Activated naive CD4-positive, alpha-beta T cell treated with anti-CD3 and anti-CD28 coated beads, Interleukin-2, amount 50 U/mL, for 72 hours (primary cell): Measurements from ENCODE around the gene KCND2. TPM values are rescaled to one million over a fixed set of nuclear protein-coding genes. Genes with fewer than 3 reads are reported as not detected.
"Not testable (repeated sequence)": the region's sequence is repeated elsewhere in the genome, so short reads cannot be mapped to it uniquely, and the experiment has no call there.

ENCODE experiments used
- ATAC-seq, 2 donors: fragments of 150-1000 bp; cut with Tn5 transposase; 2 replicates each; pipeline ENCODE4 v1.10.0; 2021; ENCODE audit warnings: mild to moderate bottlenecking in 2 of 2, moderate library complexity in 2 of 2
- DNase-seq, 2 donors: peaks; one replicate each; pipeline ENCODE4 v3.0.0; 2021 to 2022; ENCODE audit warnings: low spot score in 2 of 2
- H3K27ac Mint-ChIP-seq, 2 donors: one replicate each; pipeline ENCODE4 v1.8.0; 2022; ENCODE audit warnings: mild to moderate bottlenecking in 2 of 2, mixed read lengths in 2 of 2
- H3K36me3 Mint-ChIP-seq, 2 donors: one replicate each; pipeline ENCODE4 v1.8.0; 2022; ENCODE audit warnings: mixed read lengths in 2 of 2
- H3K9me3 Mint-ChIP-seq, 2 donors: one replicate each; pipeline ENCODE4 v1.8.0; 2022; ENCODE audit warnings: mixed read lengths in 2 of 2
- total RNA-seq, 2 donors: library from RNA; stranded (reverse); gene quantifications; one replicate each; pipeline ENCODE4 v1.2.3, GENCODE V29; 2022

KCND2 gene
- total RNA-seq, 2 donors from 2014 or later, result not detected

GRCh38 chr7:120662291-120662690, 389.3 kb downstream of the KCND2 start:
- H3K9me3 Mint-ChIP-seq, result no peaks in the 10 kb centered on the region
- no peak for ATAC-seq
- no peak overlapping the region for H3K27ac Mint-ChIP-seq
- DNase-seq, result no peak
- H3K36me3 Mint-ChIP-seq, result no peaks in the 10 kb centered on the region

- DNase-seq (no peak), ATAC-seq (no peak)
- no peaks in the 10 kb centered on the region for H3K9me3 Mint-ChIP-seq
- no peaks in the 10 kb centered on the region for H3K36me3 Mint-ChIP-seq
- no peak overlapping the region for H3K27ac Mint-ChIP-seq
These were observed 392.1 kb downstream of the KCND2 start for GRCh38 chr7:120665068-120665467.

- no peaks in the 10 kb centered on the region for H3K36me3 Mint-ChIP-seq
- DNase-seq, result no peak
- no peak overlapping the region for H3K27ac Mint-ChIP-seq
- peaks cover 8 to 16% of the 10 kb centered on the region in 2 donors for H3K9me3 Mint-ChIP-seq
- no peak for ATAC-seq
These were observed 402.1 kb downstream of the KCND2 start for GRCh38 chr7:120675076-120675475.

GRCh38 chr7:120677535-120677934, 404.6 kb downstream of the KCND2 start:
- H3K27ac Mint-ChIP-seq, result no peak overlapping the region
- no peak for DNase-seq
- no peak for ATAC-seq
- H3K9me3 Mint-ChIP-seq, result peaks cover 0 to 7% of the 10 kb centered on the region in 2 donors
- no peaks in the 10 kb centered on the region for H3K36me3 Mint-ChIP-seq

GRCh38 chr7:120680985-120681384, 408.0 kb downstream of the KCND2 start:
- no peaks in the 10 kb centered on the region for H3K36me3 Mint-ChIP-seq

GRCh38 chr7:120684463-120684862, 411.5 kb downstream of the KCND2 start:
- DNase-seq, result no peak
- no peak for ATAC-seq
- H3K9me3 Mint-ChIP-seq, result peaks cover 0 to 3% of the 10 kb centered on the region in 2 donors
- no peaks in the 10 kb centered on the region for H3K36me3 Mint-ChIP-seq
- no peak overlapping the region for H3K27ac Mint-ChIP-seq

More at GRCh38 chr7:120680985-120681384, 408.0 kb downstream of the KCND2 start:
- Mint-ChIP-seq H3K27ac (no peak overlapping the region), H3K9me3 (no peaks in the 10 kb centered on the region)
- DNase-seq (no peak), ATAC-seq (no peak)

GRCh38 chr7:120691915-120692314, 418.9 kb downstream of the KCND2 start:
- ATAC-seq (no peak), DNase-seq (no peak)
- Mint-ChIP-seq H3K27ac (no peak overlapping the region), H3K9me3 (peaks cover under 1 to 4% of the 10 kb centered on the region in 2 donors), H3K36me3 (no peaks in the 10 kb centered on the region)

- ATAC-seq (no peak), DNase-seq (no peak)
- Mint-ChIP-seq H3K36me3 (no peaks in the 10 kb centered on the region), H3K27ac (no peak overlapping the region), H3K9me3 (peaks cover 3 to 4% of the 10 kb centered on the region in 2 donors)
These were observed 422.9 kb downstream of the KCND2 start for GRCh38 chr7:120695848-120696247.

GRCh38 chr7:120700796-120701195, 427.8 kb downstream of the KCND2 start:
- no peaks in the 10 kb centered on the region for H3K36me3 Mint-ChIP-seq
- DNase-seq (no peak), ATAC-seq (no peak)
- no peak overlapping the region for H3K27ac Mint-ChIP-seq
- peaks cover 3 to 11% of the 10 kb centered on the region in 2 donors for H3K9me3 Mint-ChIP-seq

- ATAC-seq, H3K27ac Mint-ChIP-seq, DNase-seq, H3K36me3 Mint-ChIP-seq, H3K9me3 Mint-ChIP-seq: not testable (repeated sequence)
These were observed 429.4 kb downstream of the KCND2 start for GRCh38 chr7:120702408-120702807.

- Mint-ChIP-seq H3K27ac (no peak overlapping the region), H3K9me3 (peaks cover 6 to 7% of the 10 kb centered on the region in 2 donors), H3K36me3 (no peaks in the 10 kb centered on the region)
- DNase-seq (no peak), ATAC-seq (no peak)
These were observed 430.7 kb downstream of the KCND2 start for GRCh38 chr7:120703585-120704240.

GRCh38 chr7:120709252-120709971, 436.4 kb downstream of the KCND2 start:
- DNase-seq (no peak), ATAC-seq (no peak)
- no peaks in the 10 kb centered on the region for H3K36me3 Mint-ChIP-seq
- no peak overlapping the region for H3K27ac Mint-ChIP-seq
- H3K9me3 Mint-ChIP-seq, result peaks cover 0 to 4% of the 10 kb centered on the region in 2 donors

- no peak overlapping the region for H3K27ac Mint-ChIP-seq
- H3K9me3 Mint-ChIP-seq, result peaks cover 0 to 4% of the 10 kb centered on the region in 2 donors
- ATAC-seq, result no peak
- no peaks in the 10 kb centered on the region for H3K36me3 Mint-ChIP-seq
- DNase-seq, result no peak
These were observed 437.0 kb downstream of the KCND2 start for GRCh38 chr7:120709972-120710320.

- DNase-seq, result no peak
- no peak for ATAC-seq
- H3K36me3 Mint-ChIP-seq, result no peaks in the 10 kb centered on the region
- no peaks in the 10 kb centered on the region for H3K9me3 Mint-ChIP-seq
- no peak overlapping the region for H3K27ac Mint-ChIP-seq
These were observed 442.0 kb downstream of the KCND2 start for GRCh38 chr7:120714945-120715344.

GRCh38 chr7:120716307-120716706, 443.3 kb downstream of the KCND2 start:
- Mint-ChIP-seq H3K27ac (no peak overlapping the region), H3K36me3 (no peaks in the 10 kb centered on the region), H3K9me3 (no peaks in the 10 kb centered on the region)
- ATAC-seq (no peak), DNase-seq (no peak)

- Mint-ChIP-seq H3K36me3 (no peaks in the 10 kb centered on the region), H3K27ac (no peak overlapping the region), H3K9me3 (no peaks in the 10 kb centered on the region)
- DNase-seq, result no peak
- ATAC-seq, result no peak
These were observed 444.2 kb downstream of the KCND2 start for GRCh38 chr7:120717166-120717565.

GRCh38 chr7:120718361-120718760, 445.4 kb downstream of the KCND2 start:
- Mint-ChIP-seq H3K36me3 (no peaks in the 10 kb centered on the region), H3K9me3 (no peaks in the 10 kb centered on the region), H3K27ac (no peak overlapping the region)
- no peak for DNase-seq
- no peak for ATAC-seq

- no peaks in the 10 kb centered on the region for H3K36me3 Mint-ChIP-seq
- DNase-seq (no peak), ATAC-seq (no peak)
- H3K9me3 Mint-ChIP-seq, result no peaks in the 10 kb centered on the region
- no peak overlapping the region for H3K27ac Mint-ChIP-seq
These were observed 447.3 kb downstream of the KCND2 start for GRCh38 chr7:120720317-120720716.
